K562 (cell line): ENCODE data around the gene ZNF267. TPM values are rescaled to one million over a fixed set of nuclear protein-coding genes. Genes with fewer than 3 reads are reported as not detected.

Source experiments
- ID3 ChIP-seq, 2 experiments: fragments of 250-450 bp in 1 of 2; fragments of 450-650 bp in 1 of 2; sonication (Bioruptor Pico) in 1 of 2; IDR thresholded peaks; 2 replicates each; pipeline versions ENCODE4 v1.6.1 to v1.8.0; 2016 to 2021; ENCODE audit warnings: mild to moderate bottlenecking in 2 of 2, moderate library complexity in 2 of 2, missing compliant biosample characterization in 1 of 2, missing genetic modification characterization in 1 of 2
- KDM5B ChIP-seq: fragments of 200-600 bp; sonication (generic); IDR thresholded peaks from 2 replicates; pipeline ENCODE4 v1.6.1; 2012; ENCODE audit warnings: low read depth, mild to moderate bottlenecking, moderate library complexity, low read length, control low read depth, inconsistent platforms; ENCODE audit not compliant: insufficient replicate concordance
- MED1 ChIP-seq: sonication (generic); formaldehyde crosslinking; IDR thresholded peaks from 2 replicates; pipeline ENCODE4 v1.8.1; 2023; ENCODE audit warnings: missing genetic modification reagents, borderline replicate concordance
- NR4A1 ChIP-seq, 2 experiments: fragments of 250-450 bp in 1 of 2; fragments of 450-650 bp in 1 of 2; sonication (Bioruptor Pico) in 1 of 2; IDR thresholded peaks; 2 replicates each; pipeline versions ENCODE4 v1.4.0 to v1.6.1; 2016 to 2020; ENCODE audit warnings: mild to moderate bottlenecking in 2 of 2, missing compliant biosample characterization in 1 of 2, missing genetic modification characterization in 1 of 2, moderate library complexity in 1 of 2
- PREB ChIP-seq: sonication (generic); formaldehyde crosslinking; IDR thresholded peaks from 2 replicates; pipeline ENCODE4 v1.8.1; 2023; ENCODE audit warnings: mild to moderate bottlenecking, missing genetic modification reagents
- RBBP5 ChIP-seq: fragments of 200-600 bp; sonication (generic); IDR thresholded peaks from 2 replicates; pipeline ENCODE4 v1.6.1; 2012; ENCODE audit warnings: borderline replicate concordance, mild to moderate bottlenecking, low read length, control low read depth, inconsistent platforms; ENCODE audit not compliant: insufficient read depth, poor library complexity, severe bottlenecking
- SNAPC5 ChIP-seq: fragments of 250-450 bp; sonication (Bioruptor Pico); IDR thresholded peaks from 2 replicates; pipeline ENCODE4 v1.8.0; 2021; ENCODE audit warnings: moderate library complexity, mild to moderate bottlenecking, inconsistent platforms
- SRSF9 ChIP-seq: fragments of 200-400 bp; formaldehyde crosslinking; IDR thresholded peaks from 2 replicates; pipeline ENCODE4 v1.6.1; 2017; ENCODE audit warnings: low read depth, low read length, borderline replicate concordance
- STAG1 ChIP-seq: sonication (generic); formaldehyde crosslinking; IDR thresholded peaks from 2 replicates; pipeline ENCODE4 v1.5.0; 2020; ENCODE audit warnings: missing genetic modification reagents, borderline replicate concordance
- TARDBP ChIP-seq: fragments of 450-650 bp; IDR thresholded peaks from 2 replicates; pipeline ENCODE4 v1.6.1; 2016
- TFAP4 ChIP-seq: sonication (generic); formaldehyde crosslinking; IDR thresholded peaks from 2 replicates; pipeline ENCODE4 v1.8.0; 2022; ENCODE audit warnings: missing genetic modification reagents, mild to moderate bottlenecking, moderate library complexity, borderline replicate concordance
- ZHX1 ChIP-seq: fragments of 150-350 bp; conservative IDR thresholded peaks from 2 replicates; pipeline ENCODE4 v1.6.1; 2014; ENCODE audit warnings: low read length
- ZNF41 ChIP-seq: fragments of 250-450 bp; sonication (Bioruptor Pico); conservative IDR thresholded peaks from 2 replicates; pipeline ENCODE4 v1.4.0; 2020; ENCODE audit warnings: mild to moderate bottlenecking
- ZNF592 ChIP-seq: fragments of 450-650 bp; IDR thresholded peaks from 2 replicates; pipeline ENCODE4 v1.6.1; 2017; ENCODE audit warnings: antibody characterized with exemption, mild to moderate bottlenecking
- ZSCAN32 ChIP-seq: fragments of 450-650 bp; formaldehyde crosslinking; IDR thresholded peaks from 2 replicates; pipeline ENCODE4 v1.4.0; 2020; ENCODE audit warnings: mild to moderate bottlenecking, moderate library complexity
- polyA plus RNA-seq, 8 experiments: library from polyadenylated mRNA; depleted of rRNA in 4 of 8; stranded (reverse) in 5 of 8; unstranded in 3 of 8; fragments of >200 nt; fragmentation: Nextera tagmentation in 2 of 8; fragmentation: Illumina TruSeq in 1 of 8; extraction: Ambion mirVana in 2 of 8; extraction: Trizol in 1 of 8; gene quantifications; 2 replicates each; pipeline versions ENCODE4 v1.2.1 to v1.2.3, GENCODE V29; 2011 to 2014; ENCODE audit warnings: inconsistent platforms in 1 of 8, missing spikeins in 1 of 8
- total RNA-seq, 7 experiments: library from RNA; depleted of rRNA in 6 of 7; stranded (reverse); fragments of >200 nt in 6 of 7; fragmentation: Illumina TruSeq in 2 of 7; extraction: Trizol in 2 of 7; gene quantifications; 2 replicates each; pipeline versions ENCODE4 v1.2.1 to v1.2.3, GENCODE V29; 2011 to 2021; ENCODE audit warnings: low replicate concordance in 1 of 7

ZNF267 gene
- total and polyA plus RNA-seq, 9 of the 15 experiments (the other 6 are each of a cell fraction or from before 2014, with no cell fraction given): 14.6 to 38.8 (median 21.5) TPM

GRCh38 chr16:31873556-31874365 is at the start of gene ZNF267 (continued):
- TF ChIP-seq ZNF592 (no peak), MED1 (no peak), ZHX1 (no peak), NR4A1 (CRISPR knock-in tag; IDR thresholded peaks at IDR 0.05) (no peak), NR4A1 (tag; IDR thresholded peaks at IDR 0.05) (no peak), ZSCAN32 (CRISPR knock-in tag) (0 out of 2 replicates have a peak, but pooled peaks have one; percentile 21), SRSF9 (no peak), PREB (CRISPR knock-in tag) (no peak), KDM5B (peak; percentile 61), TARDBP (no peak), ID3 (CRISPR knock-in tag; IDR thresholded peaks at IDR 0.05) (no peak), ID3 (tag; IDR thresholded peaks at IDR 0.05) (peak; percentile 14; the same call in 1 of the 2 replicates), TFAP4 (CRISPR knock-in tag) (peak; percentile 38; the same call in 1 of the 2 replicates), STAG1 (CRISPR knock-in tag) (no peak), ZNF41 (CRISPR knock-in tag) (no peak), RBBP5 (peak; percentile 96), SNAPC5 (CRISPR knock-in tag) (no peak)
